ENCODE measurements around the gene WDR11.
"Not testable (repeated sequence)": the region's sequence is repeated elsewhere in the genome, so short reads cannot be mapped to it uniquely, and the experiment has no call there.

- not testable (repeated sequence) for TF ChIP-seq EZH2, CTCF, EZH2phosphoT487 (IDR thresholded peaks at IDR 0.05)
These were observed 72.7 kb downstream of the WDR11 start for GRCh38 chr10:120923886-120924285.
